GM23338 (cell line): ENCODE measurements around the gene POLE4. TPM values are rescaled to one million over a fixed set of nuclear protein-coding genes. Genes with fewer than 3 reads are reported as not detected.

Experiments
- CREB1 ChIP-seq: fragments of 250-450 bp; sonication (Bioruptor Pico); IDR thresholded peaks from 2 replicates; pipeline ENCODE4 v1.5.0; 2020; ENCODE audit warnings: low read depth, mild to moderate bottlenecking, moderate library complexity
- EZH2 ChIP-seq: fragments of 200-600 bp; sonication (generic); IDR thresholded peaks from one replicate; pipeline ENCODE4 v1.8.0; 2017; ENCODE audit warnings: antibody characterized with exemption, mild to moderate bottlenecking, low read depth; ENCODE audit not compliant: unreplicated experiment
- EZH2phosphoT487 ChIP-seq: fragments of 200-600 bp; sonication (generic); IDR thresholded peaks from one replicate; pipeline ENCODE4 v1.8.1; 2018; ENCODE audit warnings: antibody characterized with exemption; ENCODE audit not compliant: unreplicated experiment
- JUNB ChIP-seq: IDR thresholded peaks from one replicate; pipeline ENCODE4 v1.6.1; 2016; ENCODE audit warnings: antibody characterized with exemption; ENCODE audit not compliant: unreplicated experiment
- NANOG ChIP-seq: IDR thresholded peaks from 2 replicates; pipeline ENCODE4 v1.6.1; 2016; ENCODE audit warnings: antibody characterized with exemption, borderline replicate concordance
- POLR2AphosphoS5 ChIP-seq: IDR thresholded peaks from 2 replicates; pipeline ENCODE4 v1.6.1; 2016; ENCODE audit warnings: antibody characterized with exemption, low read depth
- STAT1 ChIP-seq: IDR thresholded peaks from one replicate; pipeline ENCODE4 v1.6.1; 2016; ENCODE audit warnings: antibody characterized with exemption; ENCODE audit not compliant: unreplicated experiment
- ZNF114 ChIP-seq: fragments of 250-450 bp; sonication (Bioruptor Pico); IDR thresholded peaks from 2 replicates; pipeline ENCODE4 v1.5.0; 2020; ENCODE audit warnings: mild to moderate bottlenecking, moderate library complexity
- polyA plus RNA-seq: library from polyadenylated mRNA; unstranded; fragments of >200 nt; fragmentation: Nextera tagmentation; extraction: Ambion mirVana; gene quantifications from 2 replicates; pipeline ENCODE4 v1.2.1, GENCODE V29; 2016
- total RNA-seq: library from RNA; depleted of rRNA; stranded (reverse); fragments of >200 nt; shearing (Covaris generic); gene quantifications from 2 replicates; pipeline ENCODE4 v1.2.3, GENCODE V29; 2014
- TF ChIP-seq, protein P1 (sequence below): fragments of 250-450 bp; sonication (Bioruptor Pico); IDR thresholded peaks from 2 replicates; pipeline ENCODE4 v1.5.0; 2020; ENCODE audit warnings: mild to moderate bottlenecking, moderate library complexity
- TF ChIP-seq, protein P2 (sequence below), 2 experiments: fragments of 200-600 bp in 1 of 2; sonication (generic) in 1 of 2; conservative IDR thresholded peaks; 2 replicates each; pipeline versions ENCODE4 v1.5.1 to v1.6.1; 2016 to 2017; ENCODE audit warnings: antibody characterized with exemption in 2 of 2, low read depth in 2 of 2, mild to moderate bottlenecking in 2 of 2, moderate library complexity in 1 of 2

Gene POLE4
- total and polyA plus RNA-seq, 2 experiments from 2014 or later, result 24.4 to 105 TPM

DNA sequence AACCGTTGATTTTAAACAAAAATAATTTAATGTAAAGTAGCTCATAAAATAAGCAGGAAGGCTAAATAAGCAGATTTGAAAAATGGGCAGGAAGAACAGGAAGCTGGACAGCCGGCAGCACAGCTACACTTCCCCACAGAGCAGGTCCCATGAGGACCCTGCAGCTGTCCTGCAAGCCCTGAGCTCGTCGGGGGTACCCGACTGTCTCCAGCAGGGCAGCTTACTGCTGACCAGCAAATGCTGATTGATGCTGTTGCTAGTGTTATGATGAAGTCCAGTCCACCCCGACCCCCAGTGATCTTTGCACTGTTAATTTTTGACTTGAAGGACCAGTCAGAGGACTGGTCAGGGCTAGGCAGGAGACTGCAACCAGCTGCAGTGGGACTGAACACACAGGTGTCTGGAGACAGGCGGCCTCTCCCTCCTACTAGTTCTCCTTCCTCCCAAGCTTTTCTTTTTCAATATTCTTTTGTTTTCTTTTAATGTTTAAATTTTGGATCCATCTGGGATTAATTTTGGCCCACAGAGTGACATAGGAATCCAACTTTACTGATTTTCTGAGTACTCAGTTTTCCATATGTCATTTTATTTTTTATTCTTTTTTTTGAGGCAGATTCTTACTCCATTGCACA, 27.7 kb downstream of the POLE4 start (continued):
- TF ChIP-seq, protein P1, sequence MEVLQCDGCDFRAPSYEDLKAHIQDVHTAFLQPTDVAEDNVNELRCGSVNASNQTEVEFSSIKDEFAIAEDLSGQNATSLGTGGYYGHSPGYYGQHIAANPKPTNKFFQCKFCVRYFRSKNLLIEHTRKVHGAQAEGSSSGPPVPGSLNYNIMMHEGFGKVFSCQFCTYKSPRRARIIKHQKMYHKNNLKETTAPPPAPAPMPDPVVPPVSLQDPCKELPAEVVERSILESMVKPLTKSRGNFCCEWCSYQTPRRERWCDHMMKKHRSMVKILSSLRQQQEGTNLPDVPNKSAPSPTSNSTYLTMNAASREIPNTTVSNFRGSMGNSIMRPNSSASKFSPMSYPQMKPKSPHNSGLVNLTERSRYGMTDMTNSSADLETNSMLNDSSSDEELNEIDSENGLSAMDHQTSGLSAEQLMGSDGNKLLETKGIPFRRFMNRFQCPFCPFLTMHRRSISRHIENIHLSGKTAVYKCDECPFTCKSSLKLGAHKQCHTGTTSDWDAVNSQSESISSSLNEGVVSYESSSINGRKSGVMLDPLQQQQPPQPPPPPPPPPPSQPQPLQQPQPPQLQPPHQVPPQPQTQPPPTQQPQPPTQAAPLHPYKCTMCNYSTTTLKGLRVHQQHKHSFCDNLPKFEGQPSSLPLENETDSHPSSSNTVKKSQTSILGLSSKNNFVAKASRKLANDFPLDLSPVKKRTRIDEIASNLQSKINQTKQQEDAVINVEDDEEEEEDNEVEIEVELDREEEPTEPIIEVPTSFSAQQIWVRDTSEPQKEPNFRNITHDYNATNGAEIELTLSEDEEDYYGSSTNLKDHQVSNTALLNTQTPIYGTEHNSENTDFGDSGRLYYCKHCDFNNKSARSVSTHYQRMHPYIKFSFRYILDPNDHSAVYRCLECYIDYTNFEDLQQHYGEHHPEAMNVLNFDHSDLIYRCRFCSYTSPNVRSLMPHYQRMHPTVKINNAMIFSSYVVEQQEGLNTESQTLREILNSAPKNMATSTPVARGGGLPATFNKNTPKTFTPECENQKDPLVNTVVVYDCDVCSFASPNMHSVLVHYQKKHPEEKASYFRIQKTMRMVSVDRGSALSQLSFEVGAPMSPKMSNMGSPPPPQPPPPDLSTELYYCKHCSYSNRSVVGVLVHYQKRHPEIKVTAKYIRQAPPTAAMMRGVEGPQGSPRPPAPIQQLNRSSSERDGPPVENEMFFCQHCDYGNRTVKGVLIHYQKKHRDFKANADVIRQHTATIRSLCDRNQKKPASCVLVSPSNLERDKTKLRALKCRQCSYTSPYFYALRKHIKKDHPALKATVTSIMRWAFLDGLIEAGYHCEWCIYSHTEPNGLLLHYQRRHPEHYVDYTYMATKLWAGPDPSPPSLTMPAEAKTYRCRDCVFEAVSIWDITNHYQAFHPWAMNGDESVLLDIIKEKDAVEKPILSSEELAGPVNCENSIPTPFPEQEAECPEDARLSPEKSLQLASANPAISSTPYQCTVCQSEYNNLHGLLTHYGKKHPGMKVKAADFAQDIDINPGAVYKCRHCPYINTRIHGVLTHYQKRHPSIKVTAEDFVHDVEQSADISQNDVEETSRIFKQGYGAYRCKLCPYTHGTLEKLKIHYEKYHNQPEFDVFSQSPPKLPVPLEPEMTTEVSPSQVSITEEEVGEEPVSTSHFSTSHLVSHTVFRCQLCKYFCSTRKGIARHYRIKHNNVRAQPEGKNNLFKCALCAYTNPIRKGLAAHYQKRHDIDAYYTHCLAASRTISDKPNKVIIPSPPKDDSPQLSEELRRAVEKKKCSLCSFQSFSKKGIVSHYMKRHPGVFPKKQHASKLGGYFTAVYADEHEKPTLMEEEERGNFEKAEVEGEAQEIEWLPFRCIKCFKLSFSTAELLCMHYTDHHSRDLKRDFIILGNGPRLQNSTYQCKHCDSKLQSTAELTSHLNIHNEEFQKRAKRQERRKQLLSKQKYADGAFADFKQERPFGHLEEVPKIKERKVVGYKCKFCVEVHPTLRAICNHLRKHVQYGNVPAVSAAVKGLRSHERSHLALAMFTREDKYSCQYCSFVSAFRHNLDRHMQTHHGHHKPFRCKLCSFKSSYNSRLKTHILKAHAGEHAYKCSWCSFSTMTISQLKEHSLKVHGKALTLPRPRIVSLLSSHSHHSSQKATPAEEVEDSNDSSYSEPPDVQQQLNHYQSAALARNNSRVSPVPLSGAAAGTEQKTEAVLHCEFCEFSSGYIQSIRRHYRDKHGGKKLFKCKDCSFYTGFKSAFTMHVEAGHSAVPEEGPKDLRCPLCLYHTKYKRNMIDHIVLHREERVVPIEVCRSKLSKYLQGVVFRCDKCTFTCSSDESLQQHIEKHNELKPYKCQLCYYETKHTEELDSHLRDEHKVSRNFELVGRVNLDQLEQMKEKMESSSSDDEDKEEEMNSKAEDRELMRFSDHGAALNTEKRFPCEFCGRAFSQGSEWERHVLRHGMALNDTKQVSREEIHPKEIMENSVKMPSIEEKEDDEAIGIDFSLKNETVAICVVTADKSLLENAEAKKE, result no peak
- TF ChIP-seq NANOG (no peak), EZH2 (no peak), STAT1 (no peak), ZNF114 (no peak), EZH2phosphoT487 (no peak), CREB1 (no peak), POLR2AphosphoS5 (no peak), JUNB (no peak)
- TF ChIP-seq, protein P2, sequence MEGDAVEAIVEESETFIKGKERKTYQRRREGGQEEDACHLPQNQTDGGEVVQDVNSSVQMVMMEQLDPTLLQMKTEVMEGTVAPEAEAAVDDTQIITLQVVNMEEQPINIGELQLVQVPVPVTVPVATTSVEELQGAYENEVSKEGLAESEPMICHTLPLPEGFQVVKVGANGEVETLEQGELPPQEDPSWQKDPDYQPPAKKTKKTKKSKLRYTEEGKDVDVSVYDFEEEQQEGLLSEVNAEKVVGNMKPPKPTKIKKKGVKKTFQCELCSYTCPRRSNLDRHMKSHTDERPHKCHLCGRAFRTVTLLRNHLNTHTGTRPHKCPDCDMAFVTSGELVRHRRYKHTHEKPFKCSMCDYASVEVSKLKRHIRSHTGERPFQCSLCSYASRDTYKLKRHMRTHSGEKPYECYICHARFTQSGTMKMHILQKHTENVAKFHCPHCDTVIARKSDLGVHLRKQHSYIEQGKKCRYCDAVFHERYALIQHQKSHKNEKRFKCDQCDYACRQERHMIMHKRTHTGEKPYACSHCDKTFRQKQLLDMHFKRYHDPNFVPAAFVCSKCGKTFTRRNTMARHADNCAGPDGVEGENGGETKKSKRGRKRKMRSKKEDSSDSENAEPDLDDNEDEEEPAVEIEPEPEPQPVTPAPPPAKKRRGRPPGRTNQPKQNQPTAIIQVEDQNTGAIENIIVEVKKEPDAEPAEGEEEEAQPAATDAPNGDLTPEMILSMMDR (conservative IDR thresholded peaks at IDR 0.05; ENCODE audit: low read depth in 2 of 2), result no peak
